Chondrocyte (in vitro differentiated cells): ENCODE data around the gene ANAPC1. TPM values are rescaled to one million over a fixed set of nuclear protein-coding genes. Genes with fewer than 3 reads are reported as not detected.

Source experiments
- DNase-seq: peaks from one replicate; pipeline ENCODE4 v3.0.0; 2021; ENCODE audit warnings: mixed read lengths, low spot score
- H3K27ac Mint-ChIP-seq: one replicate; pipeline ENCODE4 v1.8.0; 2021; ENCODE audit warnings: mild to moderate bottlenecking, moderate library complexity, mixed read lengths; ENCODE audit not compliant: unreplicated experiment
- H3K27me3 Mint-ChIP-seq: 2 replicates; pipeline ENCODE4 v1.8.0; 2021; ENCODE audit warnings: low read depth, mixed read lengths
- H3K36me3 Mint-ChIP-seq: 2 replicates; pipeline ENCODE4 v1.8.0; 2021; ENCODE audit warnings: low read depth, mixed read lengths
- H3K4me1 Mint-ChIP-seq: 2 replicates; pipeline ENCODE4 v1.8.0; 2021; ENCODE audit warnings: low read depth, mild to moderate bottlenecking, mixed read lengths
- H3K4me3 Mint-ChIP-seq: one replicate; pipeline ENCODE4 v1.8.0; 2021; ENCODE audit warnings: mild to moderate bottlenecking, moderate library complexity, mixed read lengths; ENCODE audit not compliant: unreplicated experiment
- H3K9me3 Mint-ChIP-seq: 2 replicates; pipeline ENCODE4 v1.8.0; 2021; ENCODE audit warnings: low read depth, mixed read lengths
- CTCF ChIP-seq: fragments of 200-600 bp; sonication (generic); IDR thresholded peaks from 2 replicates; pipeline ENCODE4 v1.5.0; 2021; ENCODE audit warnings: antibody characterized with exemption, mild to moderate bottlenecking, moderate library complexity
- long read RNA-seq: library from polyadenylated mRNA; stranded (forward); transcript quantifications from one replicate; pipeline ENCODE4 v2.0.0, GENCODE V29; 2021
- total RNA-seq: library from RNA; stranded (reverse); gene quantifications from 3 replicates; pipeline ENCODE4 v1.2.1, GENCODE V29; 2021

The ANAPC1 gene
- 20.7 to 33.9 TPM (median 21.7 TPM) in 3 replicates for total RNA-seq
- long read RNA-seq, full-length matches to known transcripts, result 8 of 22 reads
- long read RNA-seq, partial matches to known transcripts, result 8 of 22 reads
- long read RNA-seq, other reads (novel, unspliced or antisense), result 6 of 22 reads

DNA sequence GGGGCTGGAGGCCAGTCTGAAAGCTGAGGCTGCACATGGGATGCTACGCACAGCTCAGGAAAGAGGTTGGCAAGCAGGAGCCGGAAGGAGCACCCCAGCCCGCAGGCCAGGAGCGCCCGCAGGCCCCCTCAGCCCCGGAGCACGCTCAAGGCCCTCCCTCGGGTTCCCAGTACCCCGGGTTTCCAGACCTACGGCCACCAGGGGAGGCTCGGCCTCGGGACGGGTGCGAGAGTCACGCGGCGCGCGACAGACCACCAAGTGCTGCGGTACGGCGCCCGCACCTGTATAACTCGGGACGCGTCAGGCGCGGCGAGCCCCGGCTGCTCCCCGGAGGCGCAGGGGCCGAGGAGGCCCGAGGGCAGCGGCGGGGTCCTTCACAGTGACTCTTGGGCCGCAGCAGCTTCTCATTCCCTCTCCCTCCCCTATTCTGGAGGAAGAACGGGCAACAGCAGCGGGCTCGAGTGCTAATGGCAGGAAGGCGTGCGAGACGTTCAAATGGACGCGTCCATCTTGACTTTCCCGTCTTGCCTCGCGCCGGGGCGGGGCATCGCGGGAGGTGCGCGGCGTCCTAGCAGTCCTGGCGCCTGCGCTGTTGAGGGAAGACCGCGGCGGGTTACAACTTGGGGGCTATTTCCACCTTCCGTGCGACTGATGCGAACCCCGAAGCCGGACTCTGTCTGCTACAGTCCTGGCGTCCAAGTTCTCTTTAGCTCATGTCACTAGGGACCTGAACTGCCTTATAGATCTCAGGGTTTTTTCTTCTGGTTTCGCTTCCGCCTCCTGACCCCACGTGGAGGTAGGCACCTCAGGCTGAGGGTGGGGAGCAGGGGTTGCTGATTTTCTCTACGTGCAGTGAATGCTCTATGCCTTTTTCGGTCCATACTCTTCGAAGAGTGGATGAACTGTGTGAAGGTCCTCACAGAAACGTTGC lies at the start of gene ANAPC1:
TSS of gene ANAPC1 (minus strand) at position 533 of the 931 bp plus-strand sequence. CDS start 3,368 bp downstream, outside the sequence.
- Mint-ChIP-seq H3K27me3 (no peaks in the 10 kb centered on the region), H3K4me3 (peak within 1 kb of the TSS; percentile 98)

GRCh38 chr2:111932841-111933291 lies 48.9 kb upstream of the ANAPC1 start:
- H3K4me1 Mint-ChIP-seq, result peaks cover 21% of the 10 kb centered on the region
- H3K27me3 Mint-ChIP-seq, result no peaks in the 10 kb centered on the region
- no peak for DNase-seq
- peaks cover 2% of the 10 kb centered on the region for H3K36me3 Mint-ChIP-seq
- H3K4me3 Mint-ChIP-seq, result no peak overlapping the region
- TF ChIP-seq CTCF, result no peak
- H3K27ac Mint-ChIP-seq, result no peak overlapping the region
- no peaks in the 10 kb centered on the region for H3K9me3 Mint-ChIP-seq

More for the DNA sequence above, at the start of gene ANAPC1:
- Mint-ChIP-seq H3K27ac (peak within 1 kb of the TSS; percentile 96), H3K9me3 (no peaks in the 10 kb centered on the region), H3K4me1 (peaks cover 15% of the 10 kb centered on the region), H3K36me3 (peaks cover 2% of the 10 kb centered on the region)
- peak; percentile 95 for DNase-seq
- TF ChIP-seq CTCF, result peak; percentile 24

- Mint-ChIP-seq H3K27me3 (no peaks in the 10 kb centered on the region), H3K9me3 (no peaks in the 10 kb centered on the region), H3K36me3 (peaks cover 2% of the 10 kb centered on the region), H3K4me1 (peaks cover 20% of the 10 kb centered on the region), H3K4me3 (no peak overlapping the region), H3K27ac (peak overlapping the region; percentile 80)
- DNase-seq, result no peak
- no peak for TF ChIP-seq CTCF
Observed at GRCh38 chr2:111930875-111931274, 46.9 kb upstream of the ANAPC1 start.

GRCh38 chr2:111930409-111930808 lies 46.4 kb upstream of the ANAPC1 start:
- peak overlapping the region; percentile 80 for H3K27ac Mint-ChIP-seq
- H3K4me3 Mint-ChIP-seq, result no peak overlapping the region
- TF ChIP-seq CTCF, result no peak
- no peaks in the 10 kb centered on the region for H3K9me3 Mint-ChIP-seq
- peaks cover 20% of the 10 kb centered on the region for H3K4me1 Mint-ChIP-seq
- DNase-seq, result no peak
- H3K27me3 Mint-ChIP-seq, result no peaks in the 10 kb centered on the region
- peaks cover 2% of the 10 kb centered on the region for H3K36me3 Mint-ChIP-seq

- DNase-seq, result no peak
- TF ChIP-seq CTCF, result no peak
- Mint-ChIP-seq H3K36me3 (peaks cover 4% of the 10 kb centered on the region), H3K4me3 (no peak overlapping the region), H3K4me1 (peaks cover 28% of the 10 kb centered on the region), H3K27ac (no peak overlapping the region), H3K27me3 (peaks cover 2% of the 10 kb centered on the region), H3K9me3 (no peaks in the 10 kb centered on the region)
Observed at GRCh38 chr2:111927723-111928122, 43.7 kb upstream of the ANAPC1 start.
